Measurements from ENCODE around the gene RGS9.
A peak's percentile ranks its signal among the peaks of the same experiment; 100 is the strongest.

Gene RGS9

GRCh38 chr17:65122836-65123756 is 14.1 kb upstream of the RGS9 start:
- Mint-ChIP-seq H3K27ac (peak overlapping the region; percentile 98), H3K9me3 (peaks cover 8% of the 10 kb centered on the region), H3K4me3 (peak overlapping the region; percentile 90), H3K36me3 (ENCODE audit: low read depth) (no peaks in the 10 kb centered on the region), H3K4me1 (ENCODE audit: low read depth) (peaks cover 20% of the 10 kb centered on the region), H3K27me3 (peaks cover 11% of the 10 kb centered on the region)
- intact Hi-C loops (cut with micrococcal nuclease): no loop called here

GRCh38 chr17:65123757-65124675 is 13.2 kb upstream of the RGS9 start:
- H3K27ac Mint-ChIP-seq: peak overlapping the region; percentile 98
- peak overlapping the region; percentile 90 for H3K4me3 Mint-ChIP-seq

GRCh38 chr17:65130832-65131231 is 6.3 kb upstream of the RGS9 start:
- intact Hi-C loops (cut with micrococcal nuclease): loop anchor here (10.0 kb wide), 1 partner anchor 156 kb away; no protein-coding TSS in a partner anchor

More at GRCh38 chr17:65123757-65124675, 13.2 kb upstream of the RGS9 start:
- Mint-ChIP-seq H3K4me1 (ENCODE audit: low read depth) (peaks cover 20% of the 10 kb centered on the region), H3K36me3 (ENCODE audit: low read depth) (no peaks in the 10 kb centered on the region), H3K27me3 (peaks cover 21% of the 10 kb centered on the region), H3K9me3 (peaks cover 5% of the 10 kb centered on the region)
- intact Hi-C loops (cut with micrococcal nuclease): no loop called here

GRCh38 chr17:65131240-65131639 is 5.9 kb upstream of the RGS9 start:
- intact Hi-C loops (cut with micrococcal nuclease): loop anchor here (10.0 kb wide), 1 partner anchor 156 kb away; no protein-coding TSS in a partner anchor
- H3K9me3 Mint-ChIP-seq: no peaks in the 10 kb centered on the region
- peaks cover 12% of the 10 kb centered on the region for H3K4me1 Mint-ChIP-seq (ENCODE audit: low read depth)
- H3K27ac Mint-ChIP-seq: no peak overlapping the region
- no peaks in the 10 kb centered on the region for H3K36me3 Mint-ChIP-seq (ENCODE audit: low read depth)
- H3K27me3 Mint-ChIP-seq: peaks cover 49% of the 10 kb centered on the region
- no peak overlapping the region for H3K4me3 Mint-ChIP-seq

More at GRCh38 chr17:65130832-65131231, 6.3 kb upstream of the RGS9 start:
- Mint-ChIP-seq H3K27me3 (peaks cover 46% of the 10 kb centered on the region), H3K36me3 (ENCODE audit: low read depth) (no peaks in the 10 kb centered on the region), H3K4me1 (ENCODE audit: low read depth) (peaks cover 12% of the 10 kb centered on the region), H3K4me3 (no peak overlapping the region), H3K27ac (no peak overlapping the region), H3K9me3 (no peaks in the 10 kb centered on the region)

- Mint-ChIP-seq H3K27me3 (peaks cover 55% of the 10 kb centered on the region), H3K4me1 (ENCODE audit: low read depth) (peaks cover 17% of the 10 kb centered on the region), H3K36me3 (ENCODE audit: low read depth) (no peaks in the 10 kb centered on the region), H3K9me3 (no peaks in the 10 kb centered on the region), H3K27ac (no peak overlapping the region), H3K4me3 (no peak overlapping the region)
- intact Hi-C loops (cut with micrococcal nuclease): loop anchor here (10.0 kb wide), 1 partner anchor 157 kb away; no protein-coding TSS in a partner anchor
Measured at GRCh38 chr17:65131946-65132345, 5.2 kb upstream of the RGS9 start.

- H3K9me3 Mint-ChIP-seq: no peaks in the 10 kb centered on the region
- peaks cover 27% of the 10 kb centered on the region for H3K4me1 Mint-ChIP-seq (ENCODE audit: low read depth)
- intact Hi-C loops (cut with micrococcal nuclease): loop anchor here (10.0 kb wide), 1 partner anchor 159 kb away; no protein-coding TSS in a partner anchor
- peaks cover 55% of the 10 kb centered on the region for H3K27me3 Mint-ChIP-seq
- no peak overlapping the region for H3K4me3 Mint-ChIP-seq
- H3K36me3 Mint-ChIP-seq (ENCODE audit: low read depth): no peaks in the 10 kb centered on the region
- no peak overlapping the region for H3K27ac Mint-ChIP-seq
Measured at GRCh38 chr17:65134035-65134434, 3.1 kb upstream of the RGS9 start.

GRCh38 chr17:65139101-65139764 is 2.1 kb downstream of the RGS9 start:
- H3K27me3 Mint-ChIP-seq: peaks cover 64% of the 10 kb centered on the region
- intact Hi-C loops (cut with micrococcal nuclease): loop anchor here (5.0 to 10.0 kb wide), 2 partner anchors 58 to 164 kb away; no protein-coding TSS in a partner anchor
- no peaks in the 10 kb centered on the region for H3K36me3 Mint-ChIP-seq (ENCODE audit: low read depth)
- peaks cover 26% of the 10 kb centered on the region for H3K4me1 Mint-ChIP-seq (ENCODE audit: low read depth)
- H3K9me3 Mint-ChIP-seq: no peaks in the 10 kb centered on the region
- no peak overlapping the region for H3K27ac Mint-ChIP-seq
- no peak overlapping the region for H3K4me3 Mint-ChIP-seq

- Mint-ChIP-seq H3K36me3 (ENCODE audit: low read depth) (no peaks in the 10 kb centered on the region), H3K27ac (no peak overlapping the region), H3K9me3 (no peaks in the 10 kb centered on the region), H3K4me1 (ENCODE audit: low read depth) (peaks cover 13% of the 10 kb centered on the region), H3K27me3 (peaks cover 57% of the 10 kb centered on the region), H3K4me3 (no peak overlapping the region)
- intact Hi-C loops (cut with micrococcal nuclease): no loop called here
Measured at GRCh38 chr17:65142247-65142646, 5.1 kb downstream of the RGS9 start.

- H3K9me3 Mint-ChIP-seq: no peaks in the 10 kb centered on the region
- intact Hi-C loops (cut with micrococcal nuclease): no loop called here
- no peaks in the 10 kb centered on the region for H3K36me3 Mint-ChIP-seq (ENCODE audit: low read depth)
- peaks cover 39% of the 10 kb centered on the region for H3K27me3 Mint-ChIP-seq
- H3K4me1 Mint-ChIP-seq (ENCODE audit: low read depth): peaks cover 7% of the 10 kb centered on the region
- H3K4me3 Mint-ChIP-seq: no peak overlapping the region
- no peak overlapping the region for H3K27ac Mint-ChIP-seq
Measured at GRCh38 chr17:65143889-65144604, 6.9 kb downstream of the RGS9 start.

- H3K4me3 Mint-ChIP-seq: no peak overlapping the region
- H3K9me3 Mint-ChIP-seq: no peaks in the 10 kb centered on the region
Measured at GRCh38 chr17:65145743-65146142, 8.6 kb downstream of the RGS9 start.

GRCh38 chr17:65147955-65148354 is 10.8 kb downstream of the RGS9 start:
- Mint-ChIP-seq H3K27ac (no peak overlapping the region), H3K4me1 (ENCODE audit: low read depth) (no peaks in the 10 kb centered on the region), H3K36me3 (ENCODE audit: low read depth) (no peaks in the 10 kb centered on the region), H3K27me3 (peaks cover 22% of the 10 kb centered on the region), H3K4me3 (no peak overlapping the region), H3K9me3 (no peaks in the 10 kb centered on the region)
- intact Hi-C loops (cut with micrococcal nuclease): no loop called here

More at GRCh38 chr17:65145743-65146142, 8.6 kb downstream of the RGS9 start:
- intact Hi-C loops (cut with micrococcal nuclease): no loop called here
- Mint-ChIP-seq H3K36me3 (ENCODE audit: low read depth) (no peaks in the 10 kb centered on the region), H3K27me3 (peaks cover 28% of the 10 kb centered on the region), H3K4me1 (ENCODE audit: low read depth) (no peaks in the 10 kb centered on the region), H3K27ac (no peak overlapping the region)

- Mint-ChIP-seq H3K9me3 (no peaks in the 10 kb centered on the region), H3K27me3 (peaks cover 12% of the 10 kb centered on the region), H3K36me3 (ENCODE audit: low read depth) (no peaks in the 10 kb centered on the region), H3K4me1 (ENCODE audit: low read depth) (peaks cover 13% of the 10 kb centered on the region), H3K4me3 (no peak overlapping the region), H3K27ac (no peak overlapping the region)
- intact Hi-C loops (cut with micrococcal nuclease): no loop called here
Measured at GRCh38 chr17:65154770-65155589, 17.8 kb downstream of the RGS9 start.

All from dendritic cell treated with granulocyte-macrophage colony-stimulating factor and Interleukin-4, amounts not matched to agents 40 ng/mL and 50 ng/mL, for 4 days (primary cell).